Measurements from ENCODE around the gene HRH2. TPM values are rescaled to one million over a fixed set of nuclear protein-coding genes. Genes with fewer than 3 reads are reported as not detected.

Gene HRH2
- total and polyA plus RNA-seq, 7 experiments from 2014 or later: 5.0 to 26.3 (median 8.0) TPM

- Histone ChIP-seq H3K27me3 (ENCODE audit: control insufficient read depth in 2 of 2, insufficient read depth in 2 of 2, low read length in 2 of 2) (no peaks in the 10 kb centered on the region), H3K36me3 (ENCODE audit: control insufficient read depth in 2 of 3, insufficient read depth in 3 of 3, low read length in 3 of 3) (peaks cover 0 to 29% (median 6%) of the 10 kb centered on the region in 3 experiments), H3K9me3 (ENCODE audit: control insufficient read depth in 2 of 3, low read length in 3 of 3) (no peaks in the 10 kb centered on the region), H3K4me3 (ENCODE audit: low read length) (no peak overlapping the region), H3K4me1 (ENCODE audit: control insufficient read depth in 2 of 2, insufficient read depth in 2 of 2, low read length in 2 of 2) (peaks cover 8 to 23% of the 10 kb centered on the region in 2 donors), H3K27ac (ENCODE audit: low read depth, low read length) (no peak overlapping the region)
- intact Hi-C loops (cut with micrococcal nuclease): no loop called here
- Mint-ChIP-seq H3K9me3 (no peaks in the 10 kb centered on the region), H3K27ac (peak overlapping the region; percentile 26 to 91 (median 83)), H3K36me3 (peaks cover 0 to 19% (median 8%) of the 10 kb centered on the region in 5 donors), H3K27me3 (no peaks in the 10 kb centered on the region), H3K4me3 (peak overlapping the region in 1 of 10 donors; percentile 12), H3K4me1 (peaks cover 40 to 74% (median 68%) of the 10 kb centered on the region in 7 donors)
- POLR2A ChIA-PET: interaction anchor here (1.0 kb wide), 1 partner anchor 160 kb away, joined by 3 read pairs; no protein-coding TSS in a partner anchor
- peak; percentile 21 for ATAC-seq
- no peak for DNase-seq
- CTCF ChIA-PET: interaction anchor here (0.6 to 10.9 kb wide), 4 partner anchors 9 to 160 kb away, joined by 3 to 153 read pairs (median 4); no protein-coding TSS in a partner anchor
These were observed 36.7 kb downstream of the HRH2 start for GRCh38 chr5:175694371-175695160.

DNA sequence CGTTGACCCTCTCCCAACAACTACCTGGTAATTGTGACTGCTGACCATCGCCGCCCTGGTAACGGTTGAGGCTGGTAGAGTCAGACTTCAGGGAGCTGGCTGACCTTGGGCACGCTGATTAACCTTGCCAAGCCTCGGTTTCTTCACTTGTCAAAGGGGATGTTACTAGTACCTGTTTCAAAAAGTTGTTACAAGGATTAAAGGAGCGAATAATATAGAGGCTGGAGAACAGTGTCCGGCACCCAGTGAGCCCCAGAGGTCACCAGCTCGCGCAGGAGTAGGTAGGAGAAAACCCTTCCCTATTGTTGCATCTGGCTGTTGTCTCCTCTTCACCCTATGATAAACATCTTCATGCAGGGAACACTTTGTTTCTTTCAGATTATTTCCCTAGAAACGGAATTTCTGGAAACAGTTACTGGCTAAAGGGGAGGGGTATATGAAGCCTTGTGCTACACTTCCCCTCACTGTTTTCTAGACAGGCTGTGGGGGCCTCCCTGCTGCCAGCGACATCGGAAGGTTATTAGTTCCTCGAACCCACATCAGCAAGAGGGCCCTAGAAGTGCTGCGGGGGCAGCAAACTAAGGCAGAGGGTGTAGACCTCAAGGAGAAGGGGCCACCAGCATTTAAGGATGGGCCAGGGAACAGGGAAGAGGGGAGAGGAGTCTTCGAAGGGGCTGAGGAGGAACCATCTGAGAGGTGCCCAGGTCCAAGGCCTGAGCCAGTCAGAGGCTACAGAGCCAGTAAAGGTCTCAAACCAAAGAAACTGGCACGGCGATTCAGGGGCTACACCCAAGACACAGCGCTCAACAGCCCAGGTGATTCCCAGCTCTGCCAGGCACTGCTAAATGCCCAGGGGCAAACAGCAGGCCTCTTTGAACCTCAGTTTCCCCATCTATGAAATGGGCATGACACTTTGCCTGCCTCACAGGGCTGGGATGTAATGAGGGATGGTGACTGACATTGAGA, 37.6 kb downstream of the HRH2 start:
- H3K4me1 Mint-ChIP-seq: peaks cover 38 to 65% (median 60%) of the 10 kb centered on the region in 7 donors
- Histone ChIP-seq H3K4me1 (ENCODE audit: control insufficient read depth in 2 of 2, insufficient read depth in 2 of 2, low read length in 2 of 2) (peaks cover 8 to 19% of the 10 kb centered on the region in 2 donors), H3K36me3 (ENCODE audit: control insufficient read depth in 2 of 3, insufficient read depth in 3 of 3, low read length in 3 of 3) (peaks cover 0 to 29% (median 6%) of the 10 kb centered on the region in 3 experiments), H3K27ac (ENCODE audit: low read depth, low read length) (peak overlapping the region; percentile 38), H3K4me3 (ENCODE audit: low read length) (no peak overlapping the region), H3K27me3 (ENCODE audit: control insufficient read depth in 2 of 2, insufficient read depth in 2 of 2, low read length in 2 of 2) (no peaks in the 10 kb centered on the region), H3K9me3 (ENCODE audit: control insufficient read depth in 2 of 3, low read length in 3 of 3) (no peaks in the 10 kb centered on the region)
- peaks cover 0 to 23% (median 10%) of the 10 kb centered on the region in 5 donors for H3K36me3 Mint-ChIP-seq
- intact Hi-C loops (cut with micrococcal nuclease): loop anchor here (1.0 to 2.0 kb wide), 6 partner anchors 23 to 744 kb away; partner anchors contain the start of genes HRH2 (in 2 of the 2) and SFXN1 (in 1 of the 2)
- H3K27me3 Mint-ChIP-seq: no peaks in the 10 kb centered on the region
- H3K9me3 Mint-ChIP-seq: no peaks in the 10 kb centered on the region
- CTCF ChIA-PET: interaction anchor here (0.5 to 10.9 kb wide), 7 partner anchors 10 to 749 kb away, joined by 3 to 153 read pairs (median 3); no protein-coding TSS in a partner anchor
- DNase-seq: no peak
- ATAC-seq: no peak
- H3K27ac Mint-ChIP-seq: peak overlapping the region; percentile 72 to 92 (median 90)
- H3K4me3 Mint-ChIP-seq: peak overlapping the region in 7 of 10 donors; percentile 13 to 81 (median 55)
- POLR2A ChIA-PET: interaction anchor here (0.9 kb wide), 1 partner anchor 42 kb away, joined by 3 read pairs; no protein-coding TSS in a partner anchor

DNA sequence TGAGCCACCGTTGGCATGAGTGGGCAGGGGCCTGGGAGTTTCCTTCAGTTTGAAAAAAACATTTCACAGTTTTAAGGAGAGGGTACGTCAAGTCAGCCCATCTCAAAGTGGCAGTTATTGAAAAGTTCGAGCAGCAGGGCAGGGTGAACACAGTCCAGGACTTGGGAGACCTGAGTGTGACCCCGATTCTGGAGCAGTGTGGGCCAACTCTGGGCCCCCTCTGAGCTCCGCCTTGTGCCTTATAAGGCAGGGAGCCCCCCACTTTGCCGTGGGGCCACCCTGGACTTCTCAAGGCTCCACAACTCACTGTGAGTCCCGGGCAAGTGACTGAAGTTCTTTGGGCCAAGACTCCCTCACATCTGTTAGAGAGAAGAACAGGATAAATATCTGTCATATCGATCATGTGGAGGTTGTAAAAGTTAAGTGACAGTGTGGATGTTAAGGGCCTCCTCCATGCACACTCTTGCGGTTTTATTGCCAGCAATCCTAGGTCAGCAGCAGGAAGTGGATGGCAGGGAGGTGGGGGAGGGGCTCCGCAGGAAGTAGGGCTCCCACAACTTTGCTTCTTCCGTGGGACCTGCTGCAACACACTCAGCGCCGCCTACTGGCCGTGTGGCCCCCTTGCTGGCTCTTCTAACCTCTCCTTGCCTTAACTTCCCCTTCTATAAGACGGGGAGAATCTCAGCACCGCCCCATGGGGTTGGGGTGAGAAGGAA, 38.4 kb downstream of the HRH2 start:
- peak overlapping the region; percentile 38 for H3K27ac ChIP-seq (ENCODE audit: low read depth, low read length)
- Mint-ChIP-seq H3K4me3 (peak overlapping the region; percentile 25 to 81 (median 67)), H3K27ac (peak overlapping the region; percentile 72 to 92 (median 87)), H3K27me3 (no peaks in the 10 kb centered on the region), H3K4me1 (peaks cover 31 to 56% (median 53%) of the 10 kb centered on the region in 7 donors), H3K36me3 (peaks cover under 1 to 26% (median 8%) of the 10 kb centered on the region in 5 donors), H3K9me3 (no peaks in the 10 kb centered on the region)
- intact Hi-C loops (cut with micrococcal nuclease): loop anchor here (1.0 to 2.0 kb wide), 6 partner anchors 23 to 745 kb away; partner anchors contain the start of genes HRH2 (in 2 of the 2) and SFXN1 (in 1 of the 2)
- POLR2A ChIA-PET: interaction anchor here (0.7 to 1.4 kb wide), 5 partner anchors 40 to 363 kb away, joined by 3 to 6 read pairs (median 4); no protein-coding TSS in a partner anchor
- peaks cover 0 to 33% (median 6%) of the 10 kb centered on the region in 3 experiments for H3K36me3 ChIP-seq (ENCODE audit: control insufficient read depth in 2 of 3, insufficient read depth in 3 of 3, low read length in 3 of 3)
- CTCF ChIA-PET: interaction anchor here (0.8 to 10.9 kb wide), 9 partner anchors 9 to 171 kb away, joined by 3 to 153 read pairs (median 4); no protein-coding TSS in a partner anchor
- ATAC-seq (peak; percentile 86), DNase-seq (peak; percentile 50 to 77 (median 73))
- no peaks in the 10 kb centered on the region for H3K27me3 ChIP-seq (ENCODE audit: control insufficient read depth in 2 of 2, insufficient read depth in 2 of 2, low read length in 2 of 2)
- no peaks in the 10 kb centered on the region for H3K9me3 ChIP-seq (ENCODE audit: control insufficient read depth in 2 of 3, low read length in 3 of 3)
- peak overlapping the region; percentile 10 for H3K4me3 ChIP-seq (ENCODE audit: low read length)
- peaks cover 8 to 11% of the 10 kb centered on the region in 2 donors for H3K4me1 ChIP-seq (ENCODE audit: control insufficient read depth in 2 of 2, insufficient read depth in 2 of 2, low read length in 2 of 2)

DNA sequence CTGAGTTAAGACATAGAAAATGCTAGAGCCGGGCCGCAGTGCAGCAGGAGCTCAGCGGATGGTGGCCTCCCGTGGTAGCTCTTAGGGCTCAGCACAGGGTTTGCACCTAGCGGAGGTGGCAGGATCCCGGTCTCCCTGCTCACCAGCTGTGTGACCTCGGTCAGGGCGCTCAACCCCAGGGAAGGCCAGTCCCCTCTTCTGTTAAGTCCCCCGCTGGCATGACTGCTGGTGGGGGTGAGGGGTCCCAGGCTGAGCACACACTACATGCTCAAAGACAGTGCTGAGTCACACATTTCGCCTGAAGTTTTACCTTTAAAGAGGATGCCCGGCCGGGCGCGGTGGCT, 39.0 kb downstream of the HRH2 start:
- intact Hi-C loops (cut with micrococcal nuclease): loop anchor here (1.0 to 2.0 kb wide), 6 partner anchors 22 to 746 kb away; partner anchors contain the start of genes HRH2 (in 2 of the 2) and SFXN1 (in 1 of the 2)
- Histone ChIP-seq H3K4me1 (ENCODE audit: control insufficient read depth in 2 of 2, insufficient read depth in 2 of 2, low read length in 2 of 2) (peaks cover 8 to 10% of the 10 kb centered on the region in 2 donors), H3K9me3 (ENCODE audit: control insufficient read depth in 2 of 3, low read length in 3 of 3) (no peaks in the 10 kb centered on the region), H3K36me3 (ENCODE audit: control insufficient read depth in 2 of 3, insufficient read depth in 3 of 3, low read length in 3 of 3) (peaks cover 0 to 38% (median 6%) of the 10 kb centered on the region in 3 experiments), H3K27me3 (ENCODE audit: control insufficient read depth in 2 of 2, insufficient read depth in 2 of 2, low read length in 2 of 2) (no peaks in the 10 kb centered on the region), H3K27ac (ENCODE audit: low read depth, low read length) (peak overlapping the region; percentile 5), H3K4me3 (ENCODE audit: low read length) (peak overlapping the region; percentile 10)
- Mint-ChIP-seq H3K27ac (peak overlapping the region in 6 of 9 donors; percentile 72 to 91 (median 85)), H3K4me1 (peaks cover 31 to 56% (median 53%) of the 10 kb centered on the region in 7 donors), H3K36me3 (peaks cover 6 to 31% (median 8%) of the 10 kb centered on the region in 5 donors), H3K9me3 (no peaks in the 10 kb centered on the region), H3K27me3 (no peaks in the 10 kb centered on the region), H3K4me3 (peak overlapping the region in 6 of 10 donors; percentile 52 to 81 (median 66))
- CTCF ChIA-PET: interaction anchor here (1.0 to 10.9 kb wide), 10 partner anchors 9 to 172 kb away, joined by 3 to 153 read pairs (median 4); no protein-coding TSS in a partner anchor
- DNase-seq (no peak), ATAC-seq (no peak)
- POLR2A ChIA-PET: interaction anchor here (0.5 to 1.4 kb wide), 5 partner anchors 41 to 364 kb away, joined by 3 to 6 read pairs (median 4); no protein-coding TSS in a partner anchor

- ChIA-PET POLR2A (interaction anchor here (1.1 kb wide), 1 partner anchor 157 kb away, joined by 3 read pairs; no protein-coding TSS in a partner anchor), CTCF (interaction anchor here (0.5 to 10.9 kb wide), 9 partner anchors 8 to 169 kb away, joined by 3 to 153 read pairs (median 4); no protein-coding TSS in a partner anchor)
- no peaks in the 10 kb centered on the region for H3K27me3 ChIP-seq (ENCODE audit: control insufficient read depth in 2 of 2, insufficient read depth in 2 of 2, low read length in 2 of 2)
- Mint-ChIP-seq H3K4me1 (peaks cover 27 to 50% (median 45%) of the 10 kb centered on the region in 7 donors), H3K4me3 (peak overlapping the region in 4 of 10 donors; percentile 21 to 50 (median 36)), H3K36me3 (peaks cover 8 to 35% (median 10%) of the 10 kb centered on the region in 5 donors), H3K27me3 (no peaks in the 10 kb centered on the region), H3K27ac (peak overlapping the region in 7 of 9 donors; percentile 15 to 87 (median 41)), H3K9me3 (no peaks in the 10 kb centered on the region)
- H3K27ac ChIP-seq (ENCODE audit: low read depth, low read length): no peak overlapping the region
- peaks cover 0 to 41% (median 6%) of the 10 kb centered on the region in 3 experiments for H3K36me3 ChIP-seq (ENCODE audit: control insufficient read depth in 2 of 3, insufficient read depth in 3 of 3, low read length in 3 of 3)
- no peak for DNase-seq
- ATAC-seq: no peak
- H3K4me3 ChIP-seq (ENCODE audit: low read length): no peak overlapping the region
- no peaks in the 10 kb centered on the region for H3K9me3 ChIP-seq (ENCODE audit: control insufficient read depth in 2 of 3, low read length in 3 of 3)
- intact Hi-C loops (cut with micrococcal nuclease): loop anchor here in 1 of 2 donors (2.0 kb wide), 2 partner anchors 21 to 219 kb away; partner anchors contain the start of gene SFXN1
- H3K4me1 ChIP-seq (ENCODE audit: control insufficient read depth in 2 of 2, insufficient read depth in 2 of 2, low read length in 2 of 2): peaks cover 8 to 10% of the 10 kb centered on the region in 2 donors
These were observed 40.0 kb downstream of the HRH2 start for GRCh38 chr5:175697846-175698245.
